Central memory CD4-positive, alpha-beta T cell (primary cell): Measurements from ENCODE around the gene MAGOHB.
"Not testable (repeated sequence)": the region's sequence is repeated elsewhere in the genome, so short reads cannot be mapped to it uniquely, and the experiment has no call there.

Experiments used
- DNase-seq: peaks from one replicate; pipeline ENCODE4 v3.0.0; 2022
- total RNA-seq, 3 experiments: gene quantifications; one replicate each; lab custom pipeline; 2026; lab: John Stamatoyannopoulos, UW

Gene MAGOHB
- 13.3 to 33.7 (median 15.4) reads per million in 3 experiments for total RNA-seq

DNA sequence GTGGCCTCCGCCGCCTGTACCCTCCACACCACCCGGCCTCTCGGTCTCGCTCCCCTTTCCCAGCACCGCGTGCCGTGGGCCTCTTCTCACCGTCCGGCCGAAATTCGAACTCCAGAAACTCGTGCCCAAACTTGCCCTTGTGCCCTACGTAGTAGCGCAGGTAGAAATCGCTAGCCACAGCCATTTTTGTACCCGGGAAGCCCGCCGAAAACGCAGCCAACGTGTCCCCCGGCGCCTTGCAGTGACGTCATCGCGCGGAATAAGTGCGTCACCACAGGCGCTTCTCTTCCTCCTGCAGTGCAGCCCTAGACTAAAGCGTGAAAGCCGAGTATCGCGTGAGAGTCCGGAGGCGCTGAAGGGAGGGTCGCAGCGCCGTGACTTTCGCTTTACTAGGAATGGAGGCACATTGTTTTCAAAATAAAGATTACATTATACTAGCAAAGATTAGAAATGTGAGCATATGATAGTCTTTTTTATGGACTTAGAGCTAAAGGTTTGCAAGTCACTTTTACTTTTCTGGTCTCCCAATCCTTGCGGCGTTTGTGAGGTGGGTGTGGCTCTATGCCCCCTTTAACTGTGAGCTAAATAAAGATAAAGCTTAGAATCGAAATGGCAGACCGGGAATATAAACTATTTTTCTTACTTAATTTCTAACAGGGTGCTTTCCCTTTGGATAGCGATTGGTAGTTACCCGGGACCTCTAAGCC, at the start of gene MAGOHB:
Gene MAGOHB (minus strand): TSS at position 261 of the 707 bp plus-strand sequence. CDS start 77 bp downstream, at position 184.
- DNase-seq, result peak; percentile 95

GRCh38 chr12:10661338-10661737, 47.9 kb upstream of the MAGOHB start:
- no peak for DNase-seq

GRCh38 chr12:10654003-10654402, 40.6 kb upstream of the MAGOHB start:
- DNase-seq, result no peak

DNA sequence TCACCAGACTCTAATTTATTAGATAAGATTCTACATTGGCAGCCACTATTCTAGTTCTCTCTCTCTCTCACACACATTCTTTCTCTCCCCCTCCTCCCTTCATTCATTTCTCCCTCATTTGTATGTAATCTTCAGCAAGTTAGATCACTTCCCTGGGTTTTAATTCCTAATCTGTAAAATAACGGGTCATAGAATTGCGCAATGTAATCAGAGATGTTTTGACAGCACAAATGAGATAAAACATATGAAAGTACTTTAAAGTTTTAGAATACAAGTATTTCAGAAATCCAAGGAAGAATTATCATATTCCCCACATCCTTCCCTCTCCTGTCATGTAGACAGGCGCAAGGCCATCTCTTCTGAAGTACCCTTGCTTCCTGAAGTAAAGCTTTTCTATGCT, 38.8 kb upstream of the MAGOHB start:
- DNase-seq, result no peak

DNA sequence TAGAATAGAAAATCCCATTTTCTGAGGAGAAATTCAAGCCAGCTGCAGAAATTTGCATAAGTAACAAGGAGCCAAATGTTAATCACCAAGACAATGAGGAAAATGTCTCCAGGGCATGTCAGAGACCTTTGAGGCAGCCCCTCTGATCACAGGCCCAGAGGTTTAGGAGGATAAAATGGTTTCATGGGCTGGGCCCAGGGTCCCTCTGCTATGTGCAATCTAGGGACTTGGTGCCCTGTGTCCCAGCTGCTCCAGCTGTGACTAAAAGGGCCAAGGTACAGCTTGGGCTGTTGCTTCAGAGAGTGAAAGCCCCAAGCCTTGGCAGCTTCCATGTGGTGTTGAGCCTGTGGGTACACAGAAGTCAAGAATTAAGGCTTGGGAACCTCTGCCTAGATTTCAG, 33.2 kb upstream of the MAGOHB start:
- not testable (repeated sequence) for DNase-seq

GRCh38 chr12:10645910-10646309, 32.5 kb upstream of the MAGOHB start:
- no peak for DNase-seq

- DNase-seq, result no peak
Observed at GRCh38 chr12:10641735-10642500, 28.5 kb upstream of the MAGOHB start.

DNA sequence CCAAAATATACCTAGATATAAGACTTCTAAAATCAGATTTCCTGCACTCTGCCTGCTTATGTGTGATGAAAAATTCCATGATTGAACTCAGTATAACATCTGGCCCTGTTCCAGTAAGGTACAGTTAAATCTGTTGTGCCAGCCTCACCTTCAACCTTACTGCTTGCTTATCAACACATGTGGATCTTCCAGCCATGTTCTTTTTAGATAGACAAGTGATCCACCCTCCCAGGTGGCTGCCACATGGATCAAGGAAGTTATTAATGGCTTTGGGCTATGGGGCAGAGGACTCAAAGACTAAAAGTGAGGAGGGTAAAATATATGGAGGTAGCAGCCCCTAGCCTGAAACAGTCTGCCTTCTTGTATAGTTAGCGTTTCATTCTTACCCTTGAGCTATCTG, 25.3 kb upstream of the MAGOHB start:
- no peak for DNase-seq

DNA sequence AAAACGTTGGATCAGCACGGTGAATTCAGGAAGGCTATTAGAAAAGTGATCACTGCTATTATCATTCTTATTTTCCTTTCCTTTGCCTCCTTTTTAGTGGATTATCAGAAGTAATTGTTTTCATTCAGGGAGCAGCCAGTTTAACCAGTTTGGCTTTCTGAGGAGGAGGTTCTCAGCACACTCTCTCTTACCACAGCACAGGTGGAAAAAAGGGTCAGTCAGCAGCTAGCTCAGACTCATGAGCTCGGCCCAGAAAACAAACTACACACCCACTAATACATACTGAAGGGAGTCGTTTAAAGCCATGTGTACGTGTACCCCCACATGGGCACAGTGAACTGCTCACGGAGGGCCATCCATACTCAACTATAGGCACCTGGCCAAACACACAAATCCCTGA, 23.2 kb upstream of the MAGOHB start:
- no peak for DNase-seq

DNA sequence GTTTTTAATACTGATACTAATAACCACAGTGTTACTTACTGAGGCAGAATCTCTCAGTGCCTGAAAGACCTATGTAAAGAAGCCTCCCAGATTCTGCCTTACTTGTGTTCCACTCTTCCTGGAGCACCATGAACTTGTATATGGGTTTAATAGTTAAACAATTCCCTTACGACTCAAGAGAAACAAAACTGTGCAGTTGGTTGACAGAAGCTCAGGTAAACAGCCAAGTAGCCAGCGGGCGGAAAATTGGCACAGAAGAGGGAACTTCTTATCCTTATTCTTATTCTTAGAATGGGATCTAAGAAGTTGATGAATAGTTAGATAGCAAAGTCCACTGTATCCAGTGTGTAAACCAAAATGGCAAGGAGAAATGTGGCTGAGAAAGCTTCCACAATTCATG, 22.7 kb upstream of the MAGOHB start:
- no peak for DNase-seq

DNA sequence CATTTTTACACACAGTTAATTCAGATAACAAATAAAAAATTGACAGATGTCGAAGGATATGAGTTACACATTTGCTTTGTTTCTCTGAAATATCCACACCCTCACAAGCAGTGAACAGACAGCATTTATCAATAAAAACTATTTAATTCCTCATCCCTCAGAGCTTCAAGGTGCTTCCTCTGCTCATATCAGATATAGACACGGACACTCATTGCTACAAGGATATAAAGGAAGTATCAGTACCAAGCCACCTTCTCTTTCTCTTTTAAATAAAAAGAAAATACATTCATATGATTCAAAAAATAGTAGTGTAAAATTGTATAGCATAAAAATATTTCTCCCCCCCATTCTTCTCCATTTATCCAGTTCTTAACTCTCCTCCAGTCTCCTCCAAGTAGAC, 21.9 kb upstream of the MAGOHB start:
- DNase-seq, result no peak

GRCh38 chr12:10634427-10634826, 21.0 kb upstream of the MAGOHB start:
- DNase-seq, result no peak

- no peak for DNase-seq
Observed at GRCh38 chr12:10633541-10633940, 20.1 kb upstream of the MAGOHB start.

DNA sequence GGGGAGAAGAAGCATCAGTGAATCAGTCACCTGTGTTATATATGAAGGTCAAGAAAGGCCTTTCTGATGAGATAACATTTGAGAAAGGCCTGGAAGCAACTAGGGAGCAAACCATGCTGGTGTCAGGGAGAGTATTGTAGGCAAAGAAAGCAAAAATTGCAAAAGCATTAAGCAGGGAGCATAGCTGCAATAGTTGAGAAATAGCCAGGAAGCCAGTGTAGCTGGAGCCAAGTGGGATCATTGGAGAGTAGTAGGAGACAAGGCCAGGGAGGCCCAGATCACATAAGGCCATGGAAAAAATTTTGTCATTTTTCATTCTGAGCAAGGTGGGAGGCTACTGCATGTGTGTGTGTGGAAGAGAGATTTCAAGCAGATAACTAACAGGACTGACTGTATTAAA, 18.8 kb upstream of the MAGOHB start:
- DNase-seq, result no peak

DNA sequence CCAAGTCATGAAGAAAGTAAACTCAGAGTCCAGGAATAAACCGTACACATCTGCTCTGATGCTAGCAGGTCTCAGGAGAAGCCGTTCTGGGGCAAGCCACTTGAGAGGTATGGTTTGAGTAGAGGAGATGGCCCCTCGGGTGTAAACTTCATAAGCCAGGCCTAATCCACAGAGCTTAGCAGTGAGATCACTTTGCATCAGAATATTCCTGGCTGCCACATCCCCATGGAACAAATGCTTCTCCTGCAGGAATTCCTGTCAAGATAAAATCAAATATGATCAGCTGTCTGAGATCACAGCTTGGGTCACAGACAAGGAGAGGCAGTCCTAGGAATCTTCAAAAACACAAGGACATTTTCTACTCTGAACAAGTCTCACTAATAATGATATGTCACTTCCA, 11.2 kb upstream of the MAGOHB start:
- no peak for DNase-seq

- DNase-seq, result no peak
Observed at GRCh38 chr12:10623131-10623530, 9.7 kb upstream of the MAGOHB start.

DNA sequence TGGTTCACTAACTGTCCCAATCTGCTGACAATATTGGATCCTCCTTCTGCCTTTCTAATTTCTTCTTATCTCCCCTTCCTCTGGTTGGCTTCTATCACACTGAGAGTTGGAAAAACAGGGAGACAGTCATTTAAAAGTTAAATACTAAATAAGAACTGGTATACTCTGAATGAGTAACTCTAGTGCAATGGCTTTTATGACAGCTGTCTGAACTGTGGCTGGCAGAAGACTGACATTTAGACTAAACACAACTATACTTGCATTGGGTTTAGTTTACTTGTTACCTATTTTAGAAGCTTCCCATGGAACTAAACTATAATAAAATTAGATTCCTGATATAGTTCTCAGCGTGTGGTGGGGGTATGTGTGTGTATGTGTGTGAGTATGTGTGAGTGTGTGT, 7.9 kb upstream of the MAGOHB start:
- DNase-seq, result no peak

DNA sequence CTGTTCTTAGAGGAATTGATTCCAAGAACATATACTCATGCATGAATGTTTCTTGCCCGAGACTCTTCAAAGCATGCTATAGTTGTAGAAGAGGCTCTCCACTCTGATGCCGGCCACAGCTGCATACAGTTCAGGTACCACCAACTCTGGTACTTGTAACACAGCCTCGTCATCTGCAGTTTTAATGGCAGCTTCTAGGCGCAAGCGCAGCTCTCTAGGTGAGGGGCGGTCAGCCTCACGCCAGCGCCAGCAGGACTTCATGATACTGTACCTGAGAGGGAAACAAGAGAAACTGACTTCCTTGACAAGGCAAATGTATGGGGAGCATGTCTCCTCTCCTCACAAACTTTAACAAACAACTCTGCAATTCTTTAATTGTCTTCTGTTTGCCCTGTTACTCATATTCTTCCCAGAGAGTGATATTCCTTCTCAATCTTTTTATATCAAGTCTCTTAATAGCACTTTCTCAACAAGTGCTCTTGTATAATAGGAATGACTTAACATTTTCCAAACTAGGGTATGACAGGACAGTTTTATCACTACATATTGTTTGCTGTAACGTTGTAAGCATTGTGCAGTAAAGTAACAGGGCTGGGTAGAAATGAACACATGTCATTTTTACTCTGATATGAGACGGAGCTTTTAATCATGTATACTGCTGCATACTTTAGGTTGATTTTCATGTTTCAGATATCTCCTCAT, 6.8 kb upstream of the MAGOHB start:
- DNase-seq, result no peak

DNA sequence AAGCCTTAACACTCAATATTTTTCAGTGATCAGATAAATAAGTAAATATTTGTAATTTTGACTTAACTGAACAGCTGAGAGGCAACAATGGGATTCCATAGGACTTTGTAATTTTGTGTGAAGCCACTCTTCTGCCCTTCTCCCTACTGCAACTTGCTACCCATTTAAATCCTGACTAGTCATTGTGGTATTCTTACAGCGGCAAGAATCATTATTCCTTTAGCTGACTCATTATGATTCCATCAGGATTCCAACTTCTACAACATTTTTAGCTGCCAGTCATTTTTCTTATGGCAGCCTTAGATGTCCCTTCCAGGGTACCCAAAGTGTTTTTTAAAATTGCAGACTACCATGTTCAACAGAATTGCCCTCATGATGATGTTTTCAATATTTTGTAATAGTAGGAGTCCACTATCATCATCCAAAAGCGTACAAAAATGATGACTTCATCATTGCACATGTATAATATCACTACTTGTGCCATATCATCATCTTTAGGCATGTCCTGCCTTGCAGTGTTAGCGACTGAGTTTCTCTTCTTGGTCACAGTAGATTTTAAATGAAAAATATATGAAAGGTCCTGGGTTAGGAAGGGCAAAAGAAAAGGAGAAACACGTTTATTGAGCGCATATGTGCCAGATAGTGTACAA, 5.1 kb upstream of the MAGOHB start:
- no peak for DNase-seq

GRCh38 chr12:10617863-10618262, 4.5 kb upstream of the MAGOHB start:
- DNase-seq, result no peak

GRCh38 chr12:10615532-10615931, 2.1 kb upstream of the MAGOHB start:
- no peak for DNase-seq

DNA sequence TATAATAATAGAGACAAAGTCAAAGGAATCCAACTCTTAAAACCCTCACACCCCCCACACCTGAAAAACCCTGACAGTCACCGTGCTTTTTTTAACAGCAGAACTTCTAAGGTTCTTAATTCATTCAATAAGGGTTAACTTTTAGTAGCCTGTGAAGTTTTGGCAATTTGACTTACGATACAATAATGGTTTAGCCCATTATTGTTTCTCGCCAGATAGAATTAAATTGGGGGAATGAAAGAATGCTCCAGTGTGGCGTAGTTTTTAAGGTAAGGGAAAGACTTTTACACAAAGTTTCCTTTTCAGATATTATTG, 604 bp upstream of the MAGOHB start:
- DNase-seq, result no peak

DNA sequence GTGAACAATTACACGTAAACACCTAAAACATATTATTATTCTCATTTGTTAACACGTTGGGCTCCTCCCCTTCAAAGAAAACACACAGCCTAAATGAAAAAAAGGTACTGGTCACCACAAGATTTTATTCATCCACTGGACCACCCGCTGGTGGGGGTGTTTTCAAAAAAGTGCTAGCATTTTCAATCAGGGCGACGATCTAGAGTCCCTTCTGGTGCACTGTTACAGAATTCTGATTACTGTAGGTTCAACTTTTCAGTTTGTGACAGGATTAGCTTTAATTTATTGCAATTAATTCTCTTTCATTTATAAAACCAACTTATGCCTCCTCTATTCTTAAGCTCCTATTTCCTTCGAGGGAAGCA, 443 bp downstream of the MAGOHB start:
- no peak for DNase-seq

- no peak for DNase-seq
Observed at GRCh38 chr12:10612110-10612509, 1.3 kb downstream of the MAGOHB start.
